ENCODE measurements around the gene FHIT.

DNA sequence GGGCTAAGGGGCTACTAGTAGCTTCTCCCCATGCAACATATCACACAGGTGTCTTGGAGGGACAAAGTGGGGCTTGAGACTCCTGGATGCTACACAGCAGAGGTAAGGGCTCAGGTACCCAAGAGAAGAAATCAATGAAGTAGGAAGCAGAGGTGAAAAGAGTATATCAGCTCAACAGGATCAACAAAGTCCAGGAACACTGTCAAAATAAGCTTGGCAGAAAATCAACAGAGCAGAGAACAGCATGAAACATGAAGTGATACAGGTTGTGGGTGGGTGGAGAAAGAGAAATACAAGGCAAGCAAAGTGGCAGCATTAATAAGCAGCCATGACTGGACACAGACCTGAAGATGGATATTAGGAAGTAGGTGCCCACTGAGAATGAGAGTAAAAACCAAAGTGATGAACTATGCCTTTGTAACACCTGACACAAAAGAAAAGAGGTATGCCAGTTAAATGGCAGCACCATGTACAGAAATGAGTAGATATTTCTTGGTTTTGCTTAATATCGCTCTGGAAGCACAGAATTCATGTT, 637.4 kb downstream of the FHIT start:
- TF ChIP-seq, protein P1, sequence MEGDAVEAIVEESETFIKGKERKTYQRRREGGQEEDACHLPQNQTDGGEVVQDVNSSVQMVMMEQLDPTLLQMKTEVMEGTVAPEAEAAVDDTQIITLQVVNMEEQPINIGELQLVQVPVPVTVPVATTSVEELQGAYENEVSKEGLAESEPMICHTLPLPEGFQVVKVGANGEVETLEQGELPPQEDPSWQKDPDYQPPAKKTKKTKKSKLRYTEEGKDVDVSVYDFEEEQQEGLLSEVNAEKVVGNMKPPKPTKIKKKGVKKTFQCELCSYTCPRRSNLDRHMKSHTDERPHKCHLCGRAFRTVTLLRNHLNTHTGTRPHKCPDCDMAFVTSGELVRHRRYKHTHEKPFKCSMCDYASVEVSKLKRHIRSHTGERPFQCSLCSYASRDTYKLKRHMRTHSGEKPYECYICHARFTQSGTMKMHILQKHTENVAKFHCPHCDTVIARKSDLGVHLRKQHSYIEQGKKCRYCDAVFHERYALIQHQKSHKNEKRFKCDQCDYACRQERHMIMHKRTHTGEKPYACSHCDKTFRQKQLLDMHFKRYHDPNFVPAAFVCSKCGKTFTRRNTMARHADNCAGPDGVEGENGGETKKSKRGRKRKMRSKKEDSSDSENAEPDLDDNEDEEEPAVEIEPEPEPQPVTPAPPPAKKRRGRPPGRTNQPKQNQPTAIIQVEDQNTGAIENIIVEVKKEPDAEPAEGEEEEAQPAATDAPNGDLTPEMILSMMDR (conservative IDR thresholded peaks at IDR 0.05) = no peak
- TF ChIP-seq EZH2 (IDR thresholded peaks at IDR 0.05; ENCODE audit: low read depth) = no peak

Measured in PC-9 (cell line).